ENCODE data around the gene PCNX3. TPM values are rescaled to one million over a fixed set of nuclear protein-coding genes. Genes with fewer than 3 reads are reported as not detected.

The PCNX3 gene
- total RNA-seq, 4 donors from 2014 or later = 24.0 to 40.0 (median 30.9) TPM

DNA sequence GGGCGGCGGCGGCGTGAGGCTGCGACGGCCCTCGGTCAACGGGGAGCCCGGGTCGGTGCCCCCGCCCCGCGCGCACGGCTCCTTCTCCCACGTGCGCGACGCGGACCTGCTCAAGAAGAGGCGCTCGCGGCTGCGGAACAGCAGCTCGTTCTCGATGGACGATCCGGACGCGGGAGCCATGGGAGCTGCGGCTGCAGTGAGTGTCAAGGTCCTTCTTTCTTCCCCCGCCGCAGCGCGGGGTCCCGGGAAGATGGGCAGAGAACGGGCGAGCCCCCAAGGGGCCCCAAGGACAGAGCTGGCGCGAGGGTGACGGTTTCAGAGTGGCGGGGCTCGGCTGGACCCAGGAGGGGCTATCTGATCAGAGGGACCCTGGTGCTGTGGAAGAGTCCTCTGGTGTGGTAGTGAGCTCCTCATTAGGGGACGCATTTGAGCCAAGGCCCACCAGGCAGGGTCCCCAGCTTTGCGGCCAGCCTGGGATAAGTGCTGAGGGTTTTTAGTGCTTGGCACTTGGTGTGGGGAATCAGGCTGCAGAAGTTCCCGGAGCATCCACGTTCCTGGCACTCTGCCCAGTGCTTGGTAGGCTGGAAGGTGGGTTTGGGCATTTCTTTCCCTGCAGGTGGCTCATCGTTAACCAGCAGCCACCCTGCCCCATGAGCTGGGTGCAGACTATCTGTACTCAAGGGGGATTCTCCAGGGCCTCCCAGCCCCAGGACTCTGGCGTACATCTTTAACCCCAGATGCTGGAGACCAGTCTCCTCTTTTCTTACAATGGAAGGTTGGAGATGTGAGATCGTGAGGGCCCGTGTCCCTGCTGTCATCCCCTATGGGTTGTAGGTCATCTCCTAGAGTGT is 30.0 kb upstream of the PCNX3 start:
- TF ChIP-seq, protein P1, sequence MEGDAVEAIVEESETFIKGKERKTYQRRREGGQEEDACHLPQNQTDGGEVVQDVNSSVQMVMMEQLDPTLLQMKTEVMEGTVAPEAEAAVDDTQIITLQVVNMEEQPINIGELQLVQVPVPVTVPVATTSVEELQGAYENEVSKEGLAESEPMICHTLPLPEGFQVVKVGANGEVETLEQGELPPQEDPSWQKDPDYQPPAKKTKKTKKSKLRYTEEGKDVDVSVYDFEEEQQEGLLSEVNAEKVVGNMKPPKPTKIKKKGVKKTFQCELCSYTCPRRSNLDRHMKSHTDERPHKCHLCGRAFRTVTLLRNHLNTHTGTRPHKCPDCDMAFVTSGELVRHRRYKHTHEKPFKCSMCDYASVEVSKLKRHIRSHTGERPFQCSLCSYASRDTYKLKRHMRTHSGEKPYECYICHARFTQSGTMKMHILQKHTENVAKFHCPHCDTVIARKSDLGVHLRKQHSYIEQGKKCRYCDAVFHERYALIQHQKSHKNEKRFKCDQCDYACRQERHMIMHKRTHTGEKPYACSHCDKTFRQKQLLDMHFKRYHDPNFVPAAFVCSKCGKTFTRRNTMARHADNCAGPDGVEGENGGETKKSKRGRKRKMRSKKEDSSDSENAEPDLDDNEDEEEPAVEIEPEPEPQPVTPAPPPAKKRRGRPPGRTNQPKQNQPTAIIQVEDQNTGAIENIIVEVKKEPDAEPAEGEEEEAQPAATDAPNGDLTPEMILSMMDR (IDR thresholded peaks at IDR 0.05) = no peak
- TF ChIP-seq POLR2A (IDR thresholded peaks at IDR 0.05) = no peak
- Histone ChIP-seq H3K4me3 (no peak overlapping the region), H3K4me1 (peaks cover 32 to 68% (median 33%) of the 10 kb centered on the region in 3 donors), H3K36me3 (peaks cover 20 to 78% (median 26%) of the 10 kb centered on the region in 3 donors), H3K9me3 (no peaks in the 10 kb centered on the region), H3K27me3 (no peaks in the 10 kb centered on the region), H3K27ac (peak overlapping the region in 1 of 4 donors; percentile 33)
- WGBS, 2 donors = 68 to 100% methylated on average over 1 to 5 of the region's 51 CpGs
- DNase-seq = no peak
- intact Hi-C loops (cut with DNase I) = no loop called here

DNA sequence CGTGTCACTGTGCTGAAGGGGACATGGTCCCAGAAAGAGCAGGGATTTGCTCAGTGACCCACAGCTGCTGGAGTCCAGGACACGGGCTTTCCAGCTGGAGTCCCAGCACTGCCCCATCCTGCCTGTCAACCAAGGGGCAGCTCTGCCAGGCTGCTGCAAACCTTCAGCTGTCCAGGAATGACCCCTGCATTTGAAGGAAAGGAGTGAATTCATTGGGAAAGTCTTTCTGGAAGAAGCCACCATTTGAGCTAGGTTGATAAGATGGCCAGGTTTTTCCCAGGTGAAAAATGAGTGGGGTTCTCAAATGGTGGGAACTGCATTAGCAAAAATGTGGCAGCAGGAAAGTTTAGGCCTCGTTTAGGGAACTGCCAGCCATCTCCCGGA is 29.3 kb upstream of the PCNX3 start:
- Histone ChIP-seq H3K4me1 (peaks cover 32 to 68% (median 33%) of the 10 kb centered on the region in 3 donors), H3K27ac (peak overlapping the region in 3 of 4 donors; percentile 70 to 87 (median 78)), H3K4me3 (peak overlapping the region in 1 of 4 donors; percentile 32), H3K27me3 (no peaks in the 10 kb centered on the region), H3K36me3 (peaks cover 15 to 78% (median 20%) of the 10 kb centered on the region in 3 donors), H3K9me3 (no peaks in the 10 kb centered on the region)
- WGBS, 2 donors = 44 to 58% methylated on average over 2 to 3 of the region's 4 CpGs
- intact Hi-C loops (cut with DNase I) = no loop called here
- no peak for DNase-seq
- TF ChIP-seq, protein P1 (IDR thresholded peaks at IDR 0.05) = no peak
- no peak for TF ChIP-seq POLR2A (IDR thresholded peaks at IDR 0.05)

DNA sequence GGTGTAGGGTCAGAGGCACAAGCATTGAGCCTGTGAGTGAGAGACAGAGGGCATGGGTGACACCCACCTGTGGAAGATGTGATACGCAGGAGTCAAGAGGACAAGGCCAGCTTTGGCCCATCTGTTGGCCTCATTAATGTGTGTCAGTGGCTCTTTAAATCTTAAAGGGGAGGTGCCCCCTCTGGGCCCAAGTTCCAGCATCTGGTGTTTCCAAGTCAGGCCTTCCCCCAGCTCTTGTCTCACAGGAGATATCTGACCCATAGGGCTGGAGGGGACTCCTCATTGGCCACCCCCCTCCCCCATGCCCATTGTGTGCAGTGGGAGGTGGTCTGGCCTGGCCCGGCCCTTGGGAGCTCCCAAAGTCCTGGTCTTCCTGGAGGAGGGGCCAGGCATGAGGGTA is 28.9 kb upstream of the PCNX3 start:
- H3K36me3 ChIP-seq = peaks cover 10 to 78% (median 15%) of the 10 kb centered on the region in 3 donors
- peak overlapping the region in 1 of 4 donors; percentile 32 for H3K4me3 ChIP-seq
- no peak for DNase-seq

DNA sequence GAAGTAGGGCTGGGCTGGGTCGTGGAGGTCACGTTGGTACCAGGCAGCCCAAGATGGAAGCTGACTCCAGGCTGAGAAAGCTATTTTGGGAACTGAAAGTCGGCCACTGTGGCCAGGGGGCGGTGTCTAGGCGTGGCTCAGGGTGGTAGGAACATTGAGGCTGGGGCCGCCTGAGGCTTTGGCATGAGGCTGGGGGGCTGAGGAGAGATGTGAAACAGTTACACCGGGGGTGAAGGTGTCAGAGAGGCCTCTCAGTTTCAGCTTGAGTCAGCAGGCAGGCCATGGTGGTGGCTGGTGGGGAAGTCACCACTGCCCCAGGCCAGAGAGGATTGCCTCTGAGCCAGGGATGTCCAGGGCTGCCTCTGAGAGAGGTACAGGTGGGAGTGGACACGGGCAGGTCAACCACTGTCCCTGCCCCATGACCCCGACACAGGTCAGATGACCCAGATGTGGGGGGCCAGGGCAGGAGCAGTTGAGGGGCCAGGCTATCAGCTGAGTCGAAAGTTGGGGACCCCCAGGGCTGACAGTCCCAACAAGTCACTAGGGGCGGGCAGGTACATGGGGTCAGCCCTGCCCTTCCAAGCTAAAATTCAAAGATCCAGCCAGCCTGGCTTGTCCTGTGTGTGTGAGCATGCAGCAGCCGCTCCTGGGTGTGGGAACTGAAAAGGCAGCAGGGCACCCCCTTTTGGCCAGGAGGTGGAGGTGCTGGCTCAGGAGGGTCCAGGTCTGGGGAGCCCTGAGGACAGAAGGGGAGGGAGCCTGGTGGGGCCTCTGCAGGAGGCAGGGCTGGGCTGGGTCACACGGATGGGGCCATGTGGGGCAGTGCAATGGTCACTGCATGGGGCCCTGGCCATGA is 27.1 kb upstream of the PCNX3 start:
- intact Hi-C loops (cut with DNase I) = no loop called here
- Histone ChIP-seq H3K4me3 (peak overlapping the region in 1 of 4 donors; percentile 15), H3K36me3 (peaks cover 5 to 79% (median 8%) of the 10 kb centered on the region in 3 donors), H3K4me1 (peaks cover 40 to 90% (median 43%) of the 10 kb centered on the region in 3 donors), H3K27me3 (no peaks in the 10 kb centered on the region), H3K27ac (peak overlapping the region; percentile 67 to 87 (median 74)), H3K9me3 (no peaks in the 10 kb centered on the region)
- WGBS, 2 donors = 41 to 53% methylated on average over 4 to 8 of the region's 13 CpGs
- no peak for TF ChIP-seq POLR2A (IDR thresholded peaks at IDR 0.05)
- TF ChIP-seq, protein P1 (IDR thresholded peaks at IDR 0.05) = peak; percentile 47 to 75 (median 66)
- no peak for DNase-seq

More for the DNA sequence above, 28.9 kb upstream of the PCNX3 start:
- H3K4me1 ChIP-seq = peaks cover 32 to 72% (median 33%) of the 10 kb centered on the region in 3 donors
- H3K9me3 ChIP-seq = no peaks in the 10 kb centered on the region
- 83% methylated on average over 1 of the region's 2 CpGs; no CpG with 5 or more reads in 1 of the 2 donors for WGBS, 2 donors
- no peaks in the 10 kb centered on the region for H3K27me3 ChIP-seq
- H3K27ac ChIP-seq = peak overlapping the region; percentile 37 to 87 (median 74)
- TF ChIP-seq, protein P1 (IDR thresholded peaks at IDR 0.05) = no peak
- no peak for TF ChIP-seq POLR2A (IDR thresholded peaks at IDR 0.05)
- intact Hi-C loops (cut with DNase I) = no loop called here
